H4 (cell line): ENCODE data around the gene NAPB. TPM values are rescaled to one million over a fixed set of nuclear protein-coding genes. Genes with fewer than 3 reads are reported as not detected.

Experiments
- DNase-seq: peaks from one replicate; pipeline ENCODE4 v3.0.0-alpha.2; 2015; ENCODE audit warnings: low spot score
- total RNA-seq: library from RNA; depleted of rRNA; stranded (reverse); fragments of >200 nt; shearing (Covaris generic); gene quantifications from 2 replicates; pipeline ENCODE4 v1.2.3, GENCODE V29; 2014

Gene NAPB
- total RNA-seq, 1 experiment from 2014 or later = 3.1 TPM

- DNase-seq = no peak
Measured at GRCh38 chr20:23437126-23437899, 16.0 kb upstream of the NAPB start.

- DNase-seq = no peak
Measured at GRCh38 chr20:23436681-23437080, 15.4 kb upstream of the NAPB start.

GRCh38 chr20:23435626-23436539 lies 14.6 kb upstream of the NAPB start:
- no peak for DNase-seq

GRCh38 chr20:23434521-23435313 lies 13.4 kb upstream of the NAPB start:
- no peak for DNase-seq

- DNase-seq = no peak
Measured at GRCh38 chr20:23433628-23434027, 12.3 kb upstream of the NAPB start.

- no peak for DNase-seq
Measured at GRCh38 chr20:23425129-23425528, 3.8 kb upstream of the NAPB start.

GRCh38 chr20:23419995-23420901 lies 1.0 kb downstream of the NAPB start:
- DNase-seq = peak; percentile 16

- DNase-seq = no peak
Measured at GRCh38 chr20:23419657-23419994, 1.7 kb downstream of the NAPB start.

GRCh38 chr20:23417861-23418260 lies 3.4 kb downstream of the NAPB start:
- no peak for DNase-seq

- no peak for DNase-seq
Measured at GRCh38 chr20:23415959-23416583, 5.2 kb downstream of the NAPB start.

- no peak for DNase-seq
Measured at GRCh38 chr20:23415555-23415954, 5.7 kb downstream of the NAPB start.

- no peak for DNase-seq
Measured at GRCh38 chr20:23414526-23415188, 6.6 kb downstream of the NAPB start.

GRCh38 chr20:23413862-23414422 lies 7.3 kb downstream of the NAPB start:
- DNase-seq = no peak

- no peak for DNase-seq
Measured at GRCh38 chr20:23412026-23412425, 9.3 kb downstream of the NAPB start.

GRCh38 chr20:23410916-23411695 lies 10.2 kb downstream of the NAPB start:
- no peak for DNase-seq

GRCh38 chr20:23409800-23410199 lies 11.5 kb downstream of the NAPB start:
- no peak for DNase-seq

GRCh38 chr20:23408957-23409356 lies 12.3 kb downstream of the NAPB start:
- DNase-seq = no peak

- no peak for DNase-seq
Measured at GRCh38 chr20:23407781-23408464, 13.4 kb downstream of the NAPB start.
